ENCODE measurements around the gene SMAD6. TPM values are rescaled to one million over a fixed set of nuclear protein-coding genes. Genes with fewer than 3 reads are reported as not detected.

SMAD6 gene
- total and polyA plus RNA-seq, 2 donors: 1.0 to 2.8 TPM

GRCh38 chr15:66782785-66783184 is 80.7 kb downstream of the SMAD6 start:
- no peaks in the 10 kb centered on the region for H3K9me3 ChIP-seq (ENCODE audit: control insufficient read depth in 2 of 2, insufficient read depth in 1 of 2, low read length in 1 of 2)
- no peak for DNase-seq (ENCODE audit: low read depth in 6 of 9, low spot score in 9 of 9)
- peaks cover 0 to 2% of the 10 kb centered on the region in 2 donors for H3K4me1 ChIP-seq (ENCODE audit: control insufficient read depth in 2 of 2, insufficient read depth in 2 of 2, low read length in 2 of 2)
- no peak overlapping the region for H3K4me3 ChIP-seq (ENCODE audit: low read length in 2 of 2)
- 95% methylated on average over 3 of the region's 3 CpGs for WGBS
- no peaks in the 10 kb centered on the region for H3K36me3 ChIP-seq (ENCODE audit: control insufficient read depth in 2 of 2, insufficient read depth in 2 of 2, low read length in 1 of 2)
- no peaks in the 10 kb centered on the region for H3K27me3 ChIP-seq (ENCODE audit: control insufficient read depth in 2 of 2, insufficient read depth in 1 of 2, low read length in 1 of 2)
- H3K27ac ChIP-seq (ENCODE audit: low read depth in 1 of 2, low read length in 1 of 2): no peak overlapping the region

GRCh38 chr15:66783314-66783713 is 81.3 kb downstream of the SMAD6 start:
- H3K36me3 ChIP-seq (ENCODE audit: control insufficient read depth in 2 of 2, insufficient read depth in 2 of 2, low read length in 1 of 2): no peaks in the 10 kb centered on the region
- no peak for DNase-seq (ENCODE audit: low read depth in 6 of 9, low spot score in 9 of 9)
- WGBS: 94% methylated on average over 5 of the region's 5 CpGs
- H3K27me3 ChIP-seq (ENCODE audit: control insufficient read depth in 2 of 2, insufficient read depth in 1 of 2, low read length in 1 of 2): no peaks in the 10 kb centered on the region
- H3K4me1 ChIP-seq (ENCODE audit: control insufficient read depth in 2 of 2, insufficient read depth in 2 of 2, low read length in 2 of 2): peaks cover 0 to 2% of the 10 kb centered on the region in 2 donors
- H3K4me3 ChIP-seq (ENCODE audit: low read length in 2 of 2): no peak overlapping the region
- H3K9me3 ChIP-seq (ENCODE audit: control insufficient read depth in 2 of 2, insufficient read depth in 1 of 2, low read length in 1 of 2): no peaks in the 10 kb centered on the region
- no peak overlapping the region for H3K27ac ChIP-seq (ENCODE audit: low read depth in 1 of 2, low read length in 1 of 2)

- no peaks in the 10 kb centered on the region for H3K36me3 ChIP-seq (ENCODE audit: control insufficient read depth in 2 of 2, insufficient read depth in 2 of 2, low read length in 1 of 2)
- 96% methylated on average over 7 of the region's 7 CpGs for WGBS
- H3K9me3 ChIP-seq (ENCODE audit: control insufficient read depth in 2 of 2, insufficient read depth in 1 of 2, low read length in 1 of 2): no peaks in the 10 kb centered on the region
- no peak overlapping the region for H3K4me3 ChIP-seq (ENCODE audit: low read length in 2 of 2)
- H3K4me1 ChIP-seq (ENCODE audit: control insufficient read depth in 2 of 2, insufficient read depth in 2 of 2, low read length in 2 of 2): peaks cover 0 to 2% of the 10 kb centered on the region in 2 donors
- H3K27ac ChIP-seq (ENCODE audit: low read depth in 1 of 2, low read length in 1 of 2): no peak overlapping the region
- DNase-seq (ENCODE audit: low read depth in 6 of 9, low spot score in 9 of 9): no peak
- no peaks in the 10 kb centered on the region for H3K27me3 ChIP-seq (ENCODE audit: control insufficient read depth in 2 of 2, insufficient read depth in 1 of 2, low read length in 1 of 2)
These were observed 81.7 kb downstream of the SMAD6 start for GRCh38 chr15:66783725-66784124.

- Histone ChIP-seq H3K27ac (ENCODE audit: low read depth in 1 of 2, low read length in 1 of 2) (no peak overlapping the region), H3K36me3 (ENCODE audit: control insufficient read depth in 2 of 2, insufficient read depth in 2 of 2, low read length in 1 of 2) (no peaks in the 10 kb centered on the region), H3K4me3 (ENCODE audit: low read length in 2 of 2) (no peak overlapping the region), H3K9me3 (ENCODE audit: control insufficient read depth in 2 of 2, insufficient read depth in 1 of 2, low read length in 1 of 2) (no peaks in the 10 kb centered on the region), H3K4me1 (ENCODE audit: control insufficient read depth in 2 of 2, insufficient read depth in 2 of 2, low read length in 2 of 2) (peaks cover 0 to 2% of the 10 kb centered on the region in 2 donors), H3K27me3 (ENCODE audit: control insufficient read depth in 2 of 2, insufficient read depth in 1 of 2, low read length in 1 of 2) (no peaks in the 10 kb centered on the region)
- DNase-seq (ENCODE audit: low read depth in 6 of 9, low spot score in 9 of 9): no peak
- WGBS: 97% methylated on average over 4 of the region's 4 CpGs
These were observed 82.1 kb downstream of the SMAD6 start for GRCh38 chr15:66784174-66784573.

GRCh38 chr15:66785637-66786036 is 83.6 kb downstream of the SMAD6 start:
- no peak for DNase-seq (ENCODE audit: low read depth in 6 of 9, low spot score in 9 of 9)
- Histone ChIP-seq H3K36me3 (ENCODE audit: control insufficient read depth in 2 of 2, insufficient read depth in 2 of 2, low read length in 1 of 2) (no peaks in the 10 kb centered on the region), H3K9me3 (ENCODE audit: control insufficient read depth in 2 of 2, insufficient read depth in 1 of 2, low read length in 1 of 2) (no peaks in the 10 kb centered on the region), H3K27me3 (ENCODE audit: control insufficient read depth in 2 of 2, insufficient read depth in 1 of 2, low read length in 1 of 2) (no peaks in the 10 kb centered on the region), H3K4me3 (ENCODE audit: low read length in 2 of 2) (no peak overlapping the region), H3K27ac (ENCODE audit: low read depth in 1 of 2, low read length in 1 of 2) (no peak overlapping the region), H3K4me1 (ENCODE audit: control insufficient read depth in 2 of 2, insufficient read depth in 2 of 2, low read length in 2 of 2) (no peaks in the 10 kb centered on the region)
- 89% methylated on average over 5 of the region's 5 CpGs for WGBS

GRCh38 chr15:66786222-66786621 is 84.2 kb downstream of the SMAD6 start:
- no peak overlapping the region for H3K4me3 ChIP-seq (ENCODE audit: low read length in 2 of 2)
- H3K27ac ChIP-seq (ENCODE audit: low read depth in 1 of 2, low read length in 1 of 2): no peak overlapping the region
- no peaks in the 10 kb centered on the region for H3K36me3 ChIP-seq (ENCODE audit: control insufficient read depth in 2 of 2, insufficient read depth in 2 of 2, low read length in 1 of 2)
- H3K9me3 ChIP-seq (ENCODE audit: control insufficient read depth in 2 of 2, insufficient read depth in 1 of 2, low read length in 1 of 2): no peaks in the 10 kb centered on the region
- no peak for DNase-seq (ENCODE audit: low read depth in 6 of 9, low spot score in 9 of 9)
- H3K4me1 ChIP-seq (ENCODE audit: control insufficient read depth in 2 of 2, insufficient read depth in 2 of 2, low read length in 2 of 2): no peaks in the 10 kb centered on the region
- WGBS: 94% methylated on average over 4 of the region's 4 CpGs
- no peaks in the 10 kb centered on the region for H3K27me3 ChIP-seq (ENCODE audit: control insufficient read depth in 2 of 2, insufficient read depth in 1 of 2, low read length in 1 of 2)

- Histone ChIP-seq H3K36me3 (ENCODE audit: control insufficient read depth in 2 of 2, insufficient read depth in 2 of 2, low read length in 1 of 2) (no peaks in the 10 kb centered on the region), H3K9me3 (ENCODE audit: control insufficient read depth in 2 of 2, insufficient read depth in 1 of 2, low read length in 1 of 2) (no peaks in the 10 kb centered on the region), H3K4me1 (ENCODE audit: control insufficient read depth in 2 of 2, insufficient read depth in 2 of 2, low read length in 2 of 2) (no peaks in the 10 kb centered on the region), H3K27ac (ENCODE audit: low read depth in 1 of 2, low read length in 1 of 2) (no peak overlapping the region), H3K27me3 (ENCODE audit: control insufficient read depth in 2 of 2, insufficient read depth in 1 of 2, low read length in 1 of 2) (no peaks in the 10 kb centered on the region), H3K4me3 (ENCODE audit: low read length in 2 of 2) (no peak overlapping the region)
- WGBS: 83% methylated on average over 8 of the region's 8 CpGs
- DNase-seq (ENCODE audit: low read depth in 6 of 9, low spot score in 9 of 9): no peak
These were observed 84.9 kb downstream of the SMAD6 start for GRCh38 chr15:66786708-66787488.

GRCh38 chr15:66787489-66787871 is 85.4 kb downstream of the SMAD6 start:
- Histone ChIP-seq H3K27ac (ENCODE audit: low read depth in 1 of 2, low read length in 1 of 2) (no peak overlapping the region), H3K4me1 (ENCODE audit: control insufficient read depth in 2 of 2, insufficient read depth in 2 of 2, low read length in 2 of 2) (no peaks in the 10 kb centered on the region), H3K27me3 (ENCODE audit: control insufficient read depth in 2 of 2, insufficient read depth in 1 of 2, low read length in 1 of 2) (no peaks in the 10 kb centered on the region), H3K9me3 (ENCODE audit: control insufficient read depth in 2 of 2, insufficient read depth in 1 of 2, low read length in 1 of 2) (no peaks in the 10 kb centered on the region), H3K36me3 (ENCODE audit: control insufficient read depth in 2 of 2, insufficient read depth in 2 of 2, low read length in 1 of 2) (no peaks in the 10 kb centered on the region), H3K4me3 (ENCODE audit: low read length in 2 of 2) (no peak overlapping the region)
- WGBS: 100% methylated on average over 1 of the region's 1 CpG
- DNase-seq (ENCODE audit: low read depth in 6 of 9, low spot score in 9 of 9): no peak

- H3K27me3 ChIP-seq (ENCODE audit: control insufficient read depth in 2 of 2, insufficient read depth in 1 of 2, low read length in 1 of 2): no peaks in the 10 kb centered on the region
- no peak for DNase-seq (ENCODE audit: low read depth in 6 of 9, low spot score in 9 of 9)
- no peaks in the 10 kb centered on the region for H3K4me1 ChIP-seq (ENCODE audit: control insufficient read depth in 2 of 2, insufficient read depth in 2 of 2, low read length in 2 of 2)
- no peaks in the 10 kb centered on the region for H3K9me3 ChIP-seq (ENCODE audit: control insufficient read depth in 2 of 2, insufficient read depth in 1 of 2, low read length in 1 of 2)
- WGBS: over 99% methylated on average over 4 of the region's 4 CpGs
- H3K36me3 ChIP-seq (ENCODE audit: control insufficient read depth in 2 of 2, insufficient read depth in 2 of 2, low read length in 1 of 2): no peaks in the 10 kb centered on the region
- H3K4me3 ChIP-seq (ENCODE audit: low read length in 2 of 2): no peak overlapping the region
- H3K27ac ChIP-seq (ENCODE audit: low read depth in 1 of 2, low read length in 1 of 2): no peak overlapping the region
These were observed 86.0 kb downstream of the SMAD6 start for GRCh38 chr15:66788024-66788423.
